A549 (cell line): ENCODE measurements around the gene ZFP36L1. TPM values are rescaled to one million over a fixed set of nuclear protein-coding genes. Genes with fewer than 3 reads are reported as not detected.

Source experiments
- ATAC-seq, 2 experiments: fragments of 200-7000 bp in 1 of 2; fragments of >200 bp in 1 of 2; cut with Nextera tagmentation in 1 of 2; cut with Tn5 transposase in 1 of 2; 3 replicates each; pipeline versions ENCODE4 v1.8.0 to v1.9.1; 2018 to 2020; ENCODE audit warnings: mild to moderate bottlenecking in 1 of 2, moderate library complexity in 1 of 2
- CTCF ChIA-PET: fragments of 300-600 bp; sonication (Branson Sonifier 250); formaldehyde crosslinking; extraction: SDS; loops from one replicate; lab custom pipeline; 2021; ENCODE audit warnings: antibody characterized with exemption, inconsistent platforms; lab: Yijun Ruan, JAX
- POLR2A ChIA-PET: fragments of 350-600 bp; formaldehyde crosslinking; extraction: SDS; loops from one replicate; lab custom pipeline; 2021; ENCODE audit warnings: antibody characterized with exemption, inconsistent platforms; lab: Yijun Ruan, JAX
- DNase-seq, 2 experiments: peaks; one replicate each; pipeline versions ENCODE4 v3.0.0 to v3.0.0-alpha.2; 2011 to 2016; ENCODE audit warnings: low read depth in 1 of 2, low spot score in 1 of 2
- FAIRE-seq: peaks from 2 replicates; lab custom pipeline; 2011; peaks lifted over from hg19 to GRCh38; lab: Jason Lieb, UNC
- H3K27ac ChIP-seq, 2 experiments: fragments of >200 bp; sonication (Bioruptor Twin); formaldehyde crosslinking; 3 replicates each; pipeline ENCODE4 v1.5.1; 2016 to 2017
- H3K4me1 ChIP-seq: fragments of >200 bp; sonication (Bioruptor Twin); formaldehyde crosslinking; 3 replicates; pipeline ENCODE4 v1.6.1; 2016
- H3K4me2 ChIP-seq: fragments of >200 bp; sonication (Bioruptor Twin); formaldehyde crosslinking; 3 replicates; pipeline ENCODE4 v1.6.1; 2016
- H3K4me3 ChIP-seq: fragments of >200 bp; sonication (Bioruptor Twin); formaldehyde crosslinking; 3 replicates; pipeline ENCODE4 v1.5.1; 2016
- H3K9me3 ChIP-seq: fragments of >200 bp; sonication (Bioruptor Twin); formaldehyde crosslinking; 3 replicates; pipeline ENCODE4 v1.6.1; 2016
- CBX2 ChIP-seq: fragments of 200-600 bp; sonication (generic); IDR thresholded peaks from 2 replicates; pipeline ENCODE4 v1.6.1; 2016; ENCODE audit warnings: low read depth, mild to moderate bottlenecking, borderline replicate concordance
- CEBPB ChIP-seq, 2 experiments: fragments of >200 bp in 1 of 2; sonication (Bioruptor Twin) in 1 of 2; formaldehyde crosslinking in 1 of 2; IDR thresholded peaks; 2 replicates each; pipeline ENCODE4 v1.6.1; 2012 to 2016
- CHD4 ChIP-seq: fragments of 200-600 bp; sonication (generic); IDR thresholded peaks from 2 replicates; pipeline ENCODE4 v1.6.1; 2016; ENCODE audit warnings: antibody characterized with exemption, mild to moderate bottlenecking, borderline replicate concordance
- EHF ChIP-seq: fragments of 250-450 bp; sonication (Bioruptor Pico); IDR thresholded peaks from 2 replicates; pipeline ENCODE4 v1.5.0; 2020; ENCODE audit warnings: mild to moderate bottlenecking
- EHMT2 ChIP-seq: fragments of 200-600 bp; sonication (generic); IDR thresholded peaks from 2 replicates; pipeline ENCODE4 v1.6.1; 2016; ENCODE audit warnings: antibody characterized with exemption, low read depth, mild to moderate bottlenecking, moderate library complexity
- HDAC2 ChIP-seq: fragments of 200-600 bp; sonication (generic); IDR thresholded peaks from 2 replicates; pipeline ENCODE4 v1.6.1; 2016
- HEYL ChIP-seq: fragments of 250-450 bp; sonication (Bioruptor Pico); IDR thresholded peaks from 2 replicates; pipeline ENCODE4 v1.8.0; 2021; ENCODE audit warnings: mild to moderate bottlenecking, moderate library complexity
- HOXA7 ChIP-seq: fragments of 250-450 bp; sonication (Bioruptor Pico); IDR thresholded peaks from 2 replicates; pipeline ENCODE4 v1.5.0; 2020; ENCODE audit warnings: mild to moderate bottlenecking, moderate library complexity
- MAZ ChIP-seq: fragments of 150-350 bp; IDR thresholded peaks from 2 replicates; pipeline ENCODE4 v1.6.1; 2014; ENCODE audit warnings: antibody characterized with exemption, low read depth, low read length, borderline replicate concordance
- NFE2L2 ChIP-seq: fragments of 150-350 bp; conservative IDR thresholded peaks from 2 replicates; pipeline ENCODE4 v1.6.1; 2014; ENCODE audit warnings: low read length
- PBX3 ChIP-seq: IDR thresholded peaks from 2 replicates; pipeline ENCODE4 v1.6.1; 2012
- PHF8 ChIP-seq: fragments of 200-600 bp; sonication (generic); IDR thresholded peaks from 2 replicates; pipeline ENCODE4 v1.6.1; 2016; ENCODE audit warnings: low read depth, mild to moderate bottlenecking, antibody characterized with exemption, moderate library complexity, borderline replicate concordance
- POLR2A ChIP-seq: IDR thresholded peaks from 2 replicates; pipeline ENCODE4 v1.6.1; 2012; ENCODE audit warnings: mild to moderate bottlenecking, low read length
- RAD21 ChIP-seq, 2 experiments: fragments of >200 bp in 1 of 2; sonication (Bioruptor Twin) in 1 of 2; formaldehyde crosslinking in 1 of 2; IDR thresholded peaks in 1 of 2; conservative IDR thresholded peaks in 1 of 2; 2 replicates in 1 of 2; 3 replicates in 1 of 2; pipeline ENCODE4 v1.6.1; 2012 to 2018; ENCODE audit warnings: inconsistent platforms in 1 of 2
- RCOR1 ChIP-seq: fragments of 150-350 bp; IDR thresholded peaks from 2 replicates; pipeline ENCODE4 v1.6.1; 2014; ENCODE audit warnings: antibody characterized with exemption, low read length, low read depth
- REST ChIP-seq: fragments of 200-600 bp; sonication (generic); IDR thresholded peaks from 2 replicates; pipeline ENCODE4 v1.6.1; 2016; ENCODE audit warnings: antibody characterized with exemption, mild to moderate bottlenecking, moderate library complexity
- RFX5 ChIP-seq: fragments of 450-650 bp; IDR thresholded peaks from 2 replicates; pipeline ENCODE4 v1.7.1; 2014; ENCODE audit warnings: antibody characterized with exemption, mild to moderate bottlenecking, moderate library complexity
- ZFP36 ChIP-seq: fragments of 450-650 bp; IDR thresholded peaks from 2 replicates; pipeline ENCODE4 v1.6.1; 2014; ENCODE audit warnings: borderline replicate concordance; ENCODE audit not compliant: partially characterized antibody
- ZSCAN20 ChIP-seq: fragments of 250-450 bp; sonication (Bioruptor Pico); IDR thresholded peaks from 2 replicates; pipeline ENCODE4 v1.8.0; 2022; ENCODE audit warnings: mild to moderate bottlenecking, moderate library complexity
- WGBS: methylation state at CpG from one replicate; pipeline ENCODE4 v1.1.6; 2017; ENCODE audit errors: missing lambda C conversion rate; 5-methylcytosine and 5-hydroxymethylcytosine counted together
- polyA plus RNA-seq, 4 experiments: library from polyadenylated mRNA; depleted of rRNA in 3 of 4; stranded (reverse); fragments of >200 nt; fragmentation: RNase III in 1 of 4; extraction: RNeasy Plus Mini Kit Qiagen cat#74134 plus additional on column Dnase treatment in 1 of 4; gene quantifications; 2 replicates in 3 of 4; 3 replicates in 1 of 4; pipeline ENCODE4 v1.2.3, GENCODE V29; 2011 to 2017
- TF ChIP-seq, protein P1 (sequence below): fragments of 150-350 bp; IDR thresholded peaks from 2 replicates; pipeline ENCODE4 v1.6.1; 2014; ENCODE audit warnings: low read depth, mild to moderate bottlenecking, low read length
- TF ChIP-seq, protein P2 (sequence below): fragments of >200 bp; sonication (Bioruptor Twin); formaldehyde crosslinking; IDR thresholded peaks from 3 replicates; pipeline ENCODE4 v1.6.1; 2016
- TF ChIP-seq, protein P3 (sequence below): IDR thresholded peaks from 2 replicates; pipeline ENCODE4 v1.6.1; 2012
- TF ChIP-seq, protein P4 (sequence below): fragments of >200 bp; sonication (Bioruptor Twin); formaldehyde crosslinking; IDR thresholded peaks from 2 replicates; pipeline ENCODE4 v1.6.1; 2016

Gene ZFP36L1
- polyA plus RNA-seq, 2 of the 4 experiments (the other 2 are of a cell fraction), result 76.4 to 114 TPM

DNA sequence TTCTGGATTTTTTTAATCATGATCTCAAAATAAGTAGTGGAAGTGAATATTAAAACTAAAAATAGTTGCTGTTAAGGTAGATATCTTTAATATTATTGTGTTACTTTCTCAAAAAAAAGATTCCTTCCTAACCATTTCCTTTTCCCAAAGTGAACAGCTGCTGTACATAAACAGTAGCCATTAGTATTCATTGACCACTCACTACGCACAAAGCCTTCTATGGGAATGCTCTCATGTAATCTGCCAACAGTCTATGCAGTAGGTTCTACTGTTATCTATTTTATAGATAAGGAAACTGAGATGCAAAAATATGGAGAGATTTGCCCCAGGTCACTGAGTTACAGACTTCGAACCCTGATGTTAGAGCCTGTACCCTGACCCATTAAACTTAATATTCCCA lies 32.1 kb downstream of the ZFP36L1 start:
- no peak for DNase-seq
- POLR2A ChIA-PET, result no interaction called here
- WGBS, result 88% methylated on average over 2 of the region's 2 CpGs

GRCh38 chr14:68759937-68760336 lies 32.9 kb downstream of the ZFP36L1 start:
- 67% methylated on average over 5 of the region's 5 CpGs for WGBS
- Histone ChIP-seq H3K4me3 (no peak overlapping the region), H3K4me2 (no peak overlapping the region), H3K27ac (peak overlapping the region in 1 of 2 experiments; percentile 7; a peak in 3 of 6 replicates)
- CTCF ChIA-PET, result interaction anchor here (0.9 to 1.0 kb wide), 2 partner anchors 21 to 816 kb away, joined by 3 to 5 read pairs; no protein-coding TSS in a partner anchor
- POLR2A ChIA-PET, result no interaction called here
- ATAC-seq, result no peak
- no peak for TF ChIP-seq CEBPB (IDR thresholded peaks at IDR 0.05)
- TF ChIP-seq, protein P1, sequence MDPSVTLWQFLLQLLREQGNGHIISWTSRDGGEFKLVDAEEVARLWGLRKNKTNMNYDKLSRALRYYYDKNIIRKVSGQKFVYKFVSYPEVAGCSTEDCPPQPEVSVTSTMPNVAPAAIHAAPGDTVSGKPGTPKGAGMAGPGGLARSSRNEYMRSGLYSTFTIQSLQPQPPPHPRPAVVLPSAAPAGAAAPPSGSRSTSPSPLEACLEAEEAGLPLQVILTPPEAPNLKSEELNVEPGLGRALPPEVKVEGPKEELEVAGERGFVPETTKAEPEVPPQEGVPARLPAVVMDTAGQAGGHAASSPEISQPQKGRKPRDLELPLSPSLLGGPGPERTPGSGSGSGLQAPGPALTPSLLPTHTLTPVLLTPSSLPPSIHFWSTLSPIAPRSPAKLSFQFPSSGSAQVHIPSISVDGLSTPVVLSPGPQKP, result no peak
- TF ChIP-seq, protein P2, sequence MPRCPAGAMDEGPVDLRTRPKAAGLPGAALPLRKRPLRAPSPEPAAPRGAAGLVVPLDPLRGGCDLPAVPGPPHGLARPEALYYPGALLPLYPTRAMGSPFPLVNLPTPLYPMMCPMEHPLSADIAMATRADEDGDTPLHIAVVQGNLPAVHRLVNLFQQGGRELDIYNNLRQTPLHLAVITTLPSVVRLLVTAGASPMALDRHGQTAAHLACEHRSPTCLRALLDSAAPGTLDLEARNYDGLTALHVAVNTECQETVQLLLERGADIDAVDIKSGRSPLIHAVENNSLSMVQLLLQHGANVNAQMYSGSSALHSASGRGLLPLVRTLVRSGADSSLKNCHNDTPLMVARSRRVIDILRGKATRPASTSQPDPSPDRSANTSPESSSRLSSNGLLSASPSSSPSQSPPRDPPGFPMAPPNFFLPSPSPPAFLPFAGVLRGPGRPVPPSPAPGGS, result no peak
- TF ChIP-seq, protein P3, sequence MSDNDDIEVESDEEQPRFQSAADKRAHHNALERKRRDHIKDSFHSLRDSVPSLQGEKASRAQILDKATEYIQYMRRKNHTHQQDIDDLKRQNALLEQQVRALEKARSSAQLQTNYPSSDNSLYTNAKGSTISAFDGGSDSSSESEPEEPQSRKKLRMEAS, result no peak
- TF ChIP-seq NFE2L2, result no peak
- TF ChIP-seq RAD21 (conservative IDR thresholded peaks at IDR 0.05 in 1 of 2, IDR thresholded peaks at IDR 0.05 in 1 of 2), result no peak
- TF ChIP-seq HEYL (CRISPR knock-in tag), result no peak
- TF ChIP-seq CHD4, result no peak
- TF ChIP-seq PHF8, result no peak
- no peak for TF ChIP-seq ZFP36
- TF ChIP-seq REST, result no peak
- no peak for TF ChIP-seq RCOR1
- no peak for TF ChIP-seq CBX2
- no peak for TF ChIP-seq EHF (CRISPR knock-in tag)
- no peak for TF ChIP-seq PBX3
- TF ChIP-seq MAZ, result no peak
- TF ChIP-seq HDAC2, result no peak
- TF ChIP-seq HOXA7, result no peak
- TF ChIP-seq ZSCAN20 (CRISPR knock-in tag), result no peak
- TF ChIP-seq, all 56 proteins: peak for 0
- DNase-seq (no peak), FAIRE-seq (no peak)
- Histone ChIP-seq H3K4me1 (peaks cover 11% of the 10 kb centered on the region), H3K9me3 (no peaks in the 10 kb centered on the region)

More for the DNA sequence above, 32.1 kb downstream of the ZFP36L1 start:
- CTCF ChIA-PET, result interaction anchor here (0.9 to 1.6 kb wide), 3 partner anchors 9 to 816 kb away, joined by 4 to 5 read pairs (median 4); no protein-coding TSS in a partner anchor
- ATAC-seq (no peak), FAIRE-seq (no peak)
- Histone ChIP-seq H3K4me3 (no peak overlapping the region), H3K4me1 (peaks cover 11% of the 10 kb centered on the region), H3K27ac (peak overlapping the region in 1 of 2 experiments; percentile 25; a peak in 2 of 6 replicates), H3K9me3 (no peaks in the 10 kb centered on the region), H3K4me2 (no peak overlapping the region)
- TF ChIP-seq ZFP36 (no peak), EHMT2 (no peak), RAD21 (conservative IDR thresholded peaks at IDR 0.05 in 1 of 2, IDR thresholded peaks at IDR 0.05 in 1 of 2) (no peak), POLR2A (no peak), PHF8 (no peak), RFX5 (no peak), CHD4 (no peak)
- TF ChIP-seq, protein P4, sequence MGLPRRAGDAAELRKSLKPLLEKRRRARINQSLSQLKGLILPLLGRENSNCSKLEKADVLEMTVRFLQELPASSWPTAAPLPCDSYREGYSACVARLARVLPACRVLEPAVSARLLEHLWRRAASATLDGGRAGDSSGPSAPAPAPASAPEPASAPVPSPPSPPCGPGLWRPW, result no peak
